CD4-positive, alpha-beta T cell treated with Interleukin-1 beta for 1 hour (primary cell): Measurements from ENCODE around the gene OMG.
"Not testable (repeated sequence)": the region's sequence is repeated elsewhere in the genome, so short reads cannot be mapped to it uniquely, and the experiment has no call there.

Experiments used
- DNase-seq, 2 donors: peaks; one replicate each; pipeline ENCODE4 v3.0.0-alpha.2; 2020 to 2022

OMG gene

GRCh38 chr17:31307640-31308039 is 10.6 kb upstream of the OMG start:
- DNase-seq, result no peak

DNA sequence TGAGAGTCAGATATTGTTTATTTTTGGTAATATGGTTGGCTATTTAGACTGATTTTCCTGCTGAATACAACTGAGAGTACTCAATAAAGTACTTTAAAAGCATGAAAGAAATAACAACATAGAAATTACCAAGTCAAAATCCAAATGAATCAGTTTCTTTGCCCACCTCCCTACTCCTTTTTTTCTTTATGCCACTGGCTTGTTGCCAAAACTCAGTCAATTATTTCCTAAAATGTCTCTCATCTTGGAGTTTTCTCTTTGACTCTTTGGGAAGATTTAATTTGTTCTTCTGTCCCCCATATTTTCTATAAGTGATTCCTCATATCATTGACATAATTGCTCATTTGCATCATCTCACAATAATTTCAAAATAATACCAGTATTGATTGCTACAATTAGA is 2.6 kb upstream of the OMG start:
- DNase-seq, result no peak

DNA sequence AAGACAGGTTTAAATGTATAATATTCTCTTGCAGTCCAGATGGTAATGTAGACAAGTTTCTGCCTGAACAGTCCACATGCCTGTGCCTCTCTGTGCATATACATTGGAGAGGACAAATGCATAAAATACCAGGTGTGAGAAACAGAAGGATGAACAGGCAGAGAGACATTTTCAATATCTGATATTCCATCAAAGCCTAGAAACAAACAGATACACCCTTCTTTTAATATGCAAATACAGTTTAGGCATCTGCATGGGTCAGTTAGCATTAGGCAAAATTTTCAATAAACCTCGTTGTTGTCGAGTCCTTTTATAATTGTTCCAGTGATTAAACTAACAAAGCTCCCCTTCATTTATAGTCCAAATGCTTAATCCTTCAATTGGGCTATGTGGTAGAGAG is 897 bp downstream of the OMG start:
- no peak for DNase-seq

DNA sequence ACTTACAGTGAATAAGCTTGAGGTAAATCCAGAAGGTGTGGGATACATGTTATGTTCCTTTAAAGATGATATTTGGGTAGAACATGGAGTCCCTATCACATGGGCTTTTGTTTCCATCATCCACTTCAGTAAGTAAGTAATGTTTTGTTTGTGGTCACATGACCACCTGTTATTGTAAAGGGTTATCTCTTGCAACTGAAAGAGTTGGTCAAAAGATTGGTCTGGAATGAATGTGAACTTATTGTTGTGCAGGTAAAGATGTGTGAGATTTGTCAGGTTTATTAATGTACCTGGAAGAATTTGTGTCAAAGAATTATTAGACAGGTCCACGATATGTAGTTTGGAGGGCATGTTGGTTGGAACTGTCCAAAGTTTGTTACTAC is 1.6 kb downstream of the OMG start:
- DNase-seq, result no peak

DNA sequence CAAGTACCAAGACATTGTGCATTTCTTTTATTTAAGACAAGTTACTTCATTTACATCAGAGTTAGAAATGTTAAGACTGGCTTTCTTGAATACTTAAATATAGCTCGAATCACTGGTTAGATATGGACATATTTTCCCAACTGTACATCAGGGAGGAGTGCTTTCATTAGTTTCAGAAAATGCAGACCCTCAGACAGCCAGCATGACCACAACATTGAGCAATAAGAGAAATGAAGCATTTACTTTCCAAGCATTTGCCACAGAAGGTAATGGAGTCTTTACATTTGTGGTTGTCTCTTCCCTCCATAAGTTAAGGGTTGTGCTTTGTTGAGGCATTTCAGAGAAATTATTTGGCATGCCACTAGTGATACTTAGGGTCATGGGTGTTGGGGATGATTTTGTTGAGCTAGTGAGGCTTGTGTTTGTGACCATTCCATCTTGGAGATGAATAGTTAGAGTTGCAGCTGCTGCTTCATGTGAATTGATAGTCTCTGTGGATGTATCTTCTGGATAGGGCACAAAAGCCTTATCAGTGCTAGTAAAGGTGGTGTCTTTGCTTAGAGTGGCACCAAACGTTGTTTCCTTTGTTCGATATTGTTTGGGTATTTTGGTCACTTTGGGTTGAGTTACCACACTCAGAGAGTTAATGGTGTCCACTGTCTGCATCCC is 2.1 kb downstream of the OMG start:
- no peak for DNase-seq

- no peak for DNase-seq
These were observed 2.8 kb downstream of the OMG start for GRCh38 chr17:31294231-31294630.

GRCh38 chr17:31293581-31293980 is 3.5 kb downstream of the OMG start:
- no peak for DNase-seq

DNA sequence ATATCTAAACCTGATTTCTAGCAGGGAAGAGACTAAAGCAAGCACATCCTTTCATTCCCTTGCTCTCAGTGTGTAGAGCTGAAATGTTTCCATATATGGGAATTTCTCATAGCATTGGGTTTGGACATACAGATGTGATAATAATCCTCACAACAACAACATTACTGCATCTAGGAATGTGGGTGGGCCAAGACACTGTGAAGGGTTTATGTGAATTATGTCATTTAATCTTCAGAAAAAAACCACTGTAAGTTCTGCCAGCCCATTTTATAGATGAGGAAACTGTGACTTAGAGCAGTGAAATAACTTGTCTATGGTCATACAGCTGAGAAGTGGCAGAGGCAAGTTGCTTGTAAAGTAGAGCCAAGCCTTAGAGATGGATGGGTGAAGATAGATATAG is 5.2 kb downstream of the OMG start:
- DNase-seq, result no peak

DNA sequence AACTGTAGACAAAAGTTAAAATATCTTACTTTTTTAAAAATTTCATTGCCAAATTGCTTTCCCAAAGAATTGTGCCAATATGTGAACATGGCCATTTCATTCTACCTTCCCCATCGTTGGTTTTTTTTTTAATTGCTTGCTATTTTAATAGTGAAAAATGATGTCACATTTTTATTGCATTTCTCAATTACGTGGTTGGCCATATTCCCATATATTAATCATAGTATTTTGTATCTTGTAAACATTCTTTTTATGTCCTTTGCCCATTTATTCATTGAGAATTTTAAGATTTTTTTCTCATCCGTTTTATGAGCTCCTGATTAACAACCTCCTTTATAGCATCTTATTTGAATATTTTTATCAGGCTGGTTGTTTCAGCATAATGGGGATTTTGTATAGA is 7.2 kb downstream of the OMG start:
- DNase-seq, result no peak

GRCh38 chr17:31287932-31288331 is 9.1 kb downstream of the OMG start:
- not testable (repeated sequence) for DNase-seq

- DNase-seq, result no peak
These were observed 10.5 kb downstream of the OMG start for GRCh38 chr17:31286587-31286986.

DNA sequence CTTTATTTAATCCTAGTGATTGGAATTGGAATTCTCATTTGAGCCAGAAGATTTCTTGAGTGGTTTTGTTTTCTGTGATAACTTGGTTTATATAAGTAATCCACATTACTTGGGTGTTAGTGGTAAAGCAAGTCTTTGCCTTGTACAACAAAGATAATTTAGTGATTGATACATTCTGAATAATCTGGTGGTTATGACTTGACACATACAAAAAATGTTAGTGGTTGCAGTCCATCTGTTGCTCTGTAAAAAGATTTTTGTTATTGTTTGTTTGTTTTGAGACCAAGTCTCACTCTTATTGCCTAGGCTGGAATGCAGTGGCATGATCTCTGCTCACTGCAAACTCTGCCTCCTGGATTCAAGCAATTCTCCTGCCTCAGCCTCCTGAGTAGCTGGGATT is 13.2 kb downstream of the OMG start:
- no peak for DNase-seq

GRCh38 chr17:31281061-31281460 is 16.0 kb downstream of the OMG start:
- no peak for DNase-seq

GRCh38 chr17:31279401-31279800 is 17.6 kb downstream of the OMG start:
- DNase-seq, result no peak

DNA sequence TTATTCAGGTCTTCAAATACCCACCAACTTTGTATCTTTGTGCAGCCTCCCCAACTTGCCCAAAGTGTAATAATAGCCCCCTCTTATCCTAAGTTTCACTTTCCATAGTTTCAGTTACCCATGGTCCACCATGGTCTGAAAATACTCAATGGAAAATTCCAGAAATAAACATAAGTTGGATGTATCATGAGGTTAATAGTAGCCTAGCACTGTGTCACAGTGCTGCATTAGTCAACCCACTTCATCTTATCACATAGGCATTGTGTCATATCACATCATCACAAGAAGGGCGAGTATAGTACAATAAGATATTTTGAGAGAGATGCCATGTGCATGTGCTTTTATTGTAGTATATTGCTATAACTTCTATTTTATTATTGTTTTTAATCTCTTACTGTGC is 21.9 kb downstream of the OMG start:
- no peak for DNase-seq

- no peak for DNase-seq
These were observed 22.8 kb downstream of the OMG start for GRCh38 chr17:31274252-31274651.

DNA sequence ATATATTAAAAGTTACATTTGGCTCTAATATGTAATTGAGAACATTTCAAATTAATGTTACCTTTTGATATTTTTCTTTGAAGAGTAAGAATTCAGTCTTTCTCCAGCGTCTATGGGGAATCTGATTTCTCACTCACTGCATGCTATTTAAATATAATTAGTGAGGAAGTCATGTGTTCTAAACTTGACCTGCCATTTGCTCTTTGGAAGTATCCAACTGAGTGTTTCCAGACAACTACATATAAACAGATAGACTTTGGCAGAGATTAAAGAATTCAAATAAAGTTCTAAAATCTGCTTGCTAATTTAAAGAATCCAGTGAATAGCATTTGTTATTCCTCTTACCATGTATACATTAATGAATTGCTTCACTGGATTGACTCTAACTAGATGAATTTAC is 23.5 kb downstream of the OMG start:
- no peak for DNase-seq

DNA sequence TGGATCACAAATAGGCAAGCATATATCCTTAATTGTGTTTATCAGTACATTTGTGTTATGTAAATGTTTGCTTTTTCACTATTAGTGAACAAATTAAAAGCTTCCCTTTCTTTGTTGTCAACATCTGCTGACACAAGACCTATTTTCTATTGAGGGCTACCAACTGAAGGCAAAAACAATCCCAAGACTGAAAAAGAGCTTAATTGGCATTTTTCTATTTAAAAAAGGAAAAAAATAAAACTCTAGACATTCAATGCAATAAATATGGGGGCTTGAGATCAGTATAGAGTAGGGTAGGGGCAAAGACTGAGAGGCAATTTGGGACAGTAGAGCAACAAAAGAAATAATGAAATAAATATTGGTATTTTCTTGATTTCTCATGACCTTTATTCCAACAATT is 24.2 kb downstream of the OMG start:
- no peak for DNase-seq

DNA sequence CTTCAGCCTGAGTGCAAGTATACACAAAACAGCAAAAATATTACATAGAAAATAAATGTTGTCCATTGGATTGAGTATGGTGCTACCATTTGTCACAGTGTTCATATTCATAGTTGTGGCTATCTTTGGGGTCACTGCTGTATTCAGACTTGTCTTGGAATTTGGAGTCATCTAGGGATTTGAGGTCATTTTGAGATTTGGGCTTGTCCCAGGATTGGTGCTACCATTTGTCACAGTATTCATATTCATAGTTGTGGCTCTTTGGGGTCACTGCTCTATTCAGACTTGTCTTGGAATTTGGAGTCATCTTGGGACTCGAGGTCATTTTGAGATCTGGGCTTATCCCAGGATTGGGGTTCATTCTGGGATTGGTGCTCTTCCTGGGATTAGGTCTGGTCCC is 24.8 kb downstream of the OMG start:
- no peak for DNase-seq

DNA sequence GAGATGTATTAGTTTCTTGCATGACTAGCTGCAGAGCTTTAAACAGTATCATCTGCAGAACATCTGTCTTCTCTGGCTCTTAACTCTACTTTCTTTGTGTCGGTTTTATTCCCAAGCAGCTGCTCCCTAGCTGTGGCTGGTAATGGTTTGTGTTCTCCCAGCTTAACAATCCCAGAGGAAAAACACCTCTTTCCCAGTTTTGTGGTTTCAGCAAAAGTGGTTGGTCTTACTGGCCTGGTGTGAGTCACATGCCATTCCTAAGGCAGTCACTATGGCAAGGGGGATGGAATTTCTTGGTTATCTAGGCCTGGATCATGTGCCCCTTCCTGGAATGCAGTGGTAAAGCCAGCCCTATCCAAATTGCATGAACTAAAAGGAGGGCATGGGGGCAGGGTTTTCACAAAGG is 27.5 kb downstream of the OMG start:
- no peak for DNase-seq

GRCh38 chr17:31269036-31269577 is 27.9 kb downstream of the OMG start:
- no peak for DNase-seq

GRCh38 chr17:31266042-31266441 is 31.0 kb downstream of the OMG start:
- peak; percentile 17 to 29 for DNase-seq

DNA sequence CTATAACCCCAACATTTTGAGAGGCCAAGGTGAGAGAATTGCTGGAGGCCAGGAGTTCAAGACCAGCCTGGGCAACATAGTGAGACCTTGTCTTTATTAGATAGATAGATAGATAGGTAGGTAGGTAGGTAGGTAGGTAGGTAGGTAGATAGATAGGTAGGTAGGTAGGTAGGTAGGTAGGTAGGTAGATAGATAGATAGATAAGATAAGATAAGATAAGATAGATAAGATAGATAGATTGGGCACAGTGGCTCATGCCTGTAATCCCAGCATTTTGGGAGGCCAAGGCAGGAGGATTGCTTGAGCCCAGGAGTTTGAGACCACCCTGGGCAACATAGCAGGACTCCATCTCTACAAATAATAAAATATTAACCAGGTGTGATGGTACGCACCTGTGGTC is 34.1 kb downstream of the OMG start:
- DNase-seq, result not testable (repeated sequence)

DNA sequence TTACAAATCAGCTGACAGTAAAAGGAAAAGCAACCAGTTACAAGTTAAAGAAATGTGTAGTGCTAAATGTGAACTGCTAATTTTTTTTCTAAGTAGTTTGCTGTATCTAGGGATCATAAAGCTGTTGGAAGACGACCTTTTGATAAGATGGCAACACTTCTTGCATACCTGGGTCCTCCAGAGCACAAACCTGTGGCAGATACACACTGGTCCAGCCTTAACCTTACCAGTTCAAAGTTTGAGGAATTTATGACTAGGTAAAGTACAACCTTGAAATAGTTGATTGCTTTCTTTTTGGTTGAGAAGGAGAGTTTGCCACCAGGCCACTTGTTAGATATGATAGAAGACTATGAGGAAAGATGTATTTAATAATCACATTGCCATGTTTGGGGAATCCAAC is 35.4 kb downstream of the OMG start:
- no peak for DNase-seq

GRCh38 chr17:31260151-31260550 is 36.9 kb downstream of the OMG start:
- DNase-seq, result no peak
